HepG2 (cell line): ENCODE measurements around the gene ZBED1. TPM values are rescaled to one million over a fixed set of nuclear protein-coding genes. Genes with fewer than 3 reads are reported as not detected.
"Not testable (repeated sequence)": the region's sequence is repeated elsewhere in the genome, so short reads cannot be mapped to it uniquely, and the experiment has no call there.

ENCODE experiments used
- ATAC-seq: fragments of 200-7000 bp; cut with Tn5 transposase; 3 replicates; pipeline ENCODE4 v1.9.1; 2020; ENCODE audit warnings: mild to moderate bottlenecking, moderate library complexity
- BruUV-seq: library from RNA; stranded (reverse); fragments of 400-500 nt; replicated peaks from 2 replicates; lab custom pipeline; 2021; lab: Mats Ljungman, UMichigan
- CTCF ChIA-PET: fragments of 300-600 bp; formaldehyde crosslinking; extraction: SDS; loops from one replicate; lab custom pipeline; 2021; ENCODE audit warnings: low total read pairs, inconsistent platforms, low intra/inter-chr PET ratio; lab: Yijun Ruan, JAX
- POLR2A ChIA-PET: fragments of 350-600 bp; sonication (Branson Sonifier 250); formaldehyde crosslinking; loops from one replicate; lab custom pipeline; 2020; ENCODE audit warnings: antibody characterized with exemption, inconsistent platforms; lab: Yijun Ruan, JAX
- DNase-seq: peaks from one replicate; pipeline ENCODE4 v3.0.0-alpha.2; 2015; ENCODE audit warnings: low spot score
- FAIRE-seq: peaks from 3 replicates; lab custom pipeline; 2011; peaks lifted over from hg19 to GRCh38; lab: Jason Lieb, UNC
- H2AFZ ChIP-seq: one replicate; pipeline ENCODE4 v1.6.1; 2011; ENCODE audit warnings: low read length, inconsistent platforms
- H3K27ac ChIP-seq: fragments of 300-600 bp; 3 replicates; pipeline ENCODE4 v1.8.0; 2011; ENCODE audit warnings: mixed run types, mild to moderate bottlenecking, mixed read lengths, low read length, inconsistent platforms; ENCODE audit not compliant: insufficient read depth; ENCODE audit errors: extremely low read length
- H3K27me3 ChIP-seq, 2 experiments: fragments of 200-600 bp in 1 of 2; 2 replicates in 1 of 2; 3 replicates in 1 of 2; pipeline versions ENCODE4 v1.6.0 to v1.8.0; 2011; ENCODE audit warnings: low read length in 2 of 2, mild to moderate bottlenecking in 2 of 2, moderate library complexity in 2 of 2, inconsistent platforms in 1 of 2; ENCODE audit not compliant: insufficient read depth in 2 of 2, control insufficient read depth in 1 of 2
- H3K36me3 ChIP-seq, 2 experiments: fragments of 200-600 bp in 1 of 2; replicated peaks in 1 of 2; 2 replicates in 1 of 2; 3 replicates in 1 of 2; pipeline versions ENCODE4 v1.5.1 to v1.8.0; 2011; ENCODE audit warnings: low read length in 2 of 2, inconsistent platforms in 1 of 2; ENCODE audit not compliant: insufficient read depth in 2 of 2, control insufficient read depth in 1 of 2
- H3K4me1 ChIP-seq: 2 replicates; pipeline ENCODE4 v1.5.1; 2012; ENCODE audit warnings: low read length, inconsistent platforms; ENCODE audit not compliant: insufficient read depth
- H3K4me2 ChIP-seq: 2 replicates; pipeline ENCODE4 v1.6.0; 2011; ENCODE audit warnings: low read depth, low read length, inconsistent platforms
- H3K4me3 ChIP-seq, 3 experiments: fragments of 200-600 bp in 1 of 3; sonication (generic), shearing (Covaris generic) in 1 of 3; replicated peaks in 1 of 3; 2 replicates each; pipeline ENCODE4 v1.5.1; 2011 to 2016; ENCODE audit warnings: low read length in 3 of 3, inconsistent platforms in 2 of 3, low read depth in 2 of 3, mild to moderate bottlenecking in 2 of 3, control low read depth in 1 of 3, mixed read lengths in 1 of 3; ENCODE audit not compliant: insufficient read depth in 1 of 3
- H3K79me2 ChIP-seq: one replicate; pipeline ENCODE4 v1.6.1; 2011; ENCODE audit warnings: low read length, inconsistent platforms; ENCODE audit not compliant: insufficient read depth
- H3K9ac ChIP-seq: 2 replicates; pipeline ENCODE4 v1.6.0; 2011; ENCODE audit warnings: mild to moderate bottlenecking, low read depth, low read length, inconsistent platforms; ENCODE audit not compliant: insufficient read depth
- H3K9me3 ChIP-seq: 2 replicates; pipeline ENCODE4 v1.5.1; 2012; ENCODE audit warnings: mild to moderate bottlenecking, low read length
- H4K20me1 ChIP-seq: 2 replicates; pipeline ENCODE4 v1.6.0; 2011; ENCODE audit warnings: inconsistent platforms, mild to moderate bottlenecking, low read length, moderate library complexity; ENCODE audit not compliant: insufficient read depth
- ARNT2 ChIP-seq: sonication (generic); formaldehyde crosslinking; IDR thresholded peaks from 2 replicates; pipeline ENCODE4 v1.8.0; 2022; ENCODE audit warnings: mild to moderate bottlenecking, low read depth, missing genetic modification reagents, moderate library complexity
- MATR3 ChIP-seq: sonication (generic); formaldehyde crosslinking; IDR thresholded peaks from 2 replicates; pipeline ENCODE4 v1.4.0; 2020; ENCODE audit warnings: missing genetic modification reagents
- PCBP2 ChIP-seq: fragments of 200-400 bp; formaldehyde crosslinking; optimal IDR thresholded peaks from 2 replicates; pipeline ENCODE3; 2018; ENCODE audit warnings: low read length, low read depth; ENCODE audit not compliant: poor library complexity, severe bottlenecking
- POLR2AphosphoS2 ChIP-seq: IDR thresholded peaks from 2 replicates; pipeline ENCODE4 v1.6.1; 2011; ENCODE audit warnings: low read depth, low read length, improper control_type of control experiment
- RCOR2 ChIP-seq: IDR thresholded peaks from 2 replicates; pipeline ENCODE4 v1.6.1; 2016; ENCODE audit warnings: missing biosample characterization, missing genetic modification reagents
- ZNF121 ChIP-seq: sonication (generic); formaldehyde crosslinking; IDR thresholded peaks from 2 replicates; pipeline ENCODE4 v1.5.0; 2020; ENCODE audit warnings: mild to moderate bottlenecking, missing genetic modification reagents
- ZNF672 ChIP-seq: sonication (generic); formaldehyde crosslinking; IDR thresholded peaks from 2 replicates; pipeline ENCODE4 v1.8.1; 2022; ENCODE audit warnings: missing genetic modification reagents
- WGBS: methylation state at CpG from one replicate; pipeline ENCODE4 v1.1.6; 2017; ENCODE audit warnings: low lambda C conversion rate; 5-methylcytosine and 5-hydroxymethylcytosine counted together
- in situ Hi-C: cut with HindIII; loops from 2 replicates; pipeline ENCODE4 v1.10.0; 2017; ENCODE audit warnings: low pct_unique_long_range_greater_than_20kb; ENCODE audit not compliant: extremely low pct_ligation_motif_present
- intact Hi-C: fragments of 100-400 bp; cut with micrococcal nuclease; formaldehyde crosslinking; loops from one replicate; pipeline ENCODE4 v1.10.0; 2022; ENCODE audit not compliant: unreplicated experiment
- polyA plus RNA-seq, 8 experiments: library from polyadenylated mRNA; depleted of rRNA in 3 of 8; stranded (reverse) in 7 of 8; unstranded in 1 of 8; fragments of >200 nt; fragmentation: Illumina TruSeq in 4 of 8; extraction: Trizol in 4 of 8; gene quantifications; 2 replicates each; pipeline versions ENCODE4 v1.2.1 to v1.2.3, GENCODE V29; 2011 to 2016; ENCODE audit warnings: low read depth in 4 of 8, missing spikeins in 1 of 8, mixed read lengths in 1 of 8; ENCODE audit not compliant: insufficient read depth in 1 of 8
- total RNA-seq, 5 experiments: library from RNA; depleted of rRNA; stranded (reverse); fragments of >200 nt; fragmentation: Illumina TruSeq; extraction: Trizol; gene quantifications; 2 replicates each; pipeline ENCODE4 v1.2.3, GENCODE V29; 2016; ENCODE audit warnings: low read depth in 1 of 5
- TF ChIP-seq, protein P1 (sequence below): sonication (generic); formaldehyde crosslinking; IDR thresholded peaks from 2 replicates; pipeline ENCODE4 v1.9.0; 2022; ENCODE audit warnings: low read depth, missing genetic modification reagents
- TF ChIP-seq, protein P2 (sequence below): sonication (generic); formaldehyde crosslinking; IDR thresholded peaks from 2 replicates; pipeline ENCODE4 v1.4.0; 2020; ENCODE audit warnings: mild to moderate bottlenecking, missing genetic modification reagents

The ZBED1 gene
- total and polyA plus RNA-seq, 2 of the 13 experiments (the other 11 are each of a cell fraction or from before 2014, with no cell fraction given) = 20.0 to 29.8 TPM

DNA sequence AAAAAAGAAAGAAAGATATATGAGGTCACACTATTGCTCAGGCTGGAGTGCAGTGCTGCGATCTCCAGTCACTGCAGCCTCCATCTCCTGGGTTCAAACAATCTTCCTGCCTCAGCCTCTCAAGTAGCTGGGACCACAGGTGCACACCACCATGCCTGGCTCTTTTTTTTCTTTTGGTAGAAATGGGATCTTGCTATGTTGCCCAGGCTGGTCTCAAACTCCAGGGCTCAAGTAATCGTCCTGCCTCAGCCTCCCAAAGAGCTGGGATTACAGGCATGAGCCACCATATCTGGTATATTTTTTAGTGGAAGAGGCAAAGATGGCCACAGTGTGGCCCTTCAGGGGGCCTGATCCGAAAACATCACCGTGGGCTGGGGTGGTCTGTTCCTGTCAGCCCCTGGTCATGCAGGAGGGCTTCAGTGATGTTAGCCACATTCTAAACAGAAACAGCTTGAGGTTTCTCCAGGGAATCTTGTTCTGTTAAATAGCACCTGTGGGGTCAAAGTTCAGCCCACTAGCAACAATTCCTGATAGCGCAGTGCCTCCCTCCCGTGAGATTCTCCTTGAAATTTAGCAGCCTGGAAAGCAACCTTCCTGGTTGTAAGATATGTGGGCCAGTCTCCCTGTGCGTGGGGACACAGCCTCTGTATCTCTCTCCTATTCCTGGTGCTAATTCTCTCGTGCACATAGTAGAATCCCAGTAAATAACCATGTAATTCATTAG, 7.3 kb upstream of the ZBED1 start:
- peak; percentile 82 for TF ChIP-seq ZNF121 (CRISPR knock-in tag)
- TF ChIP-seq, protein P1, sequence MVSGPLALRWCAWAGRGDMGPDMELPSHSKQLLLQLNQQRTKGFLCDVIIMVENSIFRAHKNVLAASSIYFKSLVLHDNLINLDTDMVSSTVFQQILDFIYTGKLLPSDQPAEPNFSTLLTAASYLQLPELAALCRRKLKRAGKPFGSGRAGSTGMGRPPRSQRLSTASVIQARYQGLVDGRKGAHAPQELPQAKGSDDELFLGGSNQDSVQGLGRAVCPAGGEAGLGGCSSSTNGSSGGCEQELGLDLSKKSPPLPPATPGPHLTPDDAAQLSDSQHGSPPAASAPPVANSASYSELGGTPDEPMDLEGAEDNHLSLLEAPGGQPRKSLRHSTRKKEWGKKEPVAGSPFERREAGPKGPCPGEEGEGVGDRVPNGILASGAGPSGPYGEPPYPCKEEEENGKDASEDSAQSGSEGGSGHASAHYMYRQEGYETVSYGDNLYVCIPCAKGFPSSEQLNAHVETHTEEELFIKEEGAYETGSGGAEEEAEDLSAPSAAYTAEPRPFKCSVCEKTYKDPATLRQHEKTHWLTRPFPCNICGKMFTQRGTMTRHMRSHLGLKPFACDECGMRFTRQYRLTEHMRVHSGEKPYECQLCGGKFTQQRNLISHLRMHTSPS (CRISPR knock-in tag) = no peak
- TF ChIP-seq, all 625 proteins: peak for 1
- H3K4me1 ChIP-seq = no peaks in the 10 kb centered on the region
- H3K4me3 ChIP-seq = no peak overlapping the region
- H4K20me1 ChIP-seq = no peaks in the 10 kb centered on the region
- no peaks in the 10 kb centered on the region for H3K36me3 ChIP-seq
- in situ Hi-C loops = no loop called here
- H3K79me2 ChIP-seq = no peaks in the 10 kb centered on the region
- POLR2A ChIA-PET = no interaction called here
- no peak for ATAC-seq
- DNase-seq = no peak
- no TSS peak for BruUV-seq
- WGBS = 34% methylated on average over 7 of the region's 8 CpGs
- no peak overlapping the region for H3K4me2 ChIP-seq
- H2AFZ ChIP-seq = no peak overlapping the region
- intact Hi-C loops = no loop called here
- CTCF ChIA-PET = no interaction called here
- no peak overlapping the region for H3K9ac ChIP-seq
- no peak overlapping the region for H3K27ac ChIP-seq
- no peak for FAIRE-seq
- H3K9me3 ChIP-seq = no peaks in the 10 kb centered on the region
- no peaks in the 10 kb centered on the region for H3K27me3 ChIP-seq

DNA sequence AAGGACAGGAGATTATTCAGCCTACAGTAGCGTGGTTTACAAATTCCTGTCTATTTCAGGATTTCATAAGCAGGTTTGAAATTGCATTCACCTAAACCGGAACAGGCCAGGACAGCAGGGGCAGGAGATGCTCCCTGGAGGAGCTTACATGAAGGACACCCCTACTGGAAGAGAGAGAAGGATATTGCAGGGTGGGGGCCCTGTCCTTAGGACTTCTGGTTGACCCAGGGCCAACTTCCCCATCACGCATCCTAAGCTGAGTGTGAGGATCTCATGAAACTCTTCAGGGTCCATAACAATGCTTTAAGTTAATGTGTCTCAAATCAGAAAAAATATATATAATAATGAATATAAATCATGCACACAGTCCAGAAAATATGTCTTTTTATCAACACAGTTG, 6.4 kb upstream of the ZBED1 start:
- peaks cover 6% of the 10 kb centered on the region for H3K4me1 ChIP-seq
- H3K9me3 ChIP-seq = no peaks in the 10 kb centered on the region
- H3K27ac ChIP-seq = no peak overlapping the region
- no TSS peak for BruUV-seq
- ChIA-PET CTCF (no interaction called here), POLR2A (no interaction called here)
- no peaks in the 10 kb centered on the region for H4K20me1 ChIP-seq
- H2AFZ ChIP-seq = no peak overlapping the region
- FAIRE-seq = no peak
- in situ Hi-C loops = no loop called here
- ATAC-seq = no peak
- H3K27me3 ChIP-seq = no peaks in the 10 kb centered on the region
- no peaks in the 10 kb centered on the region for H3K36me3 ChIP-seq
- no peak overlapping the region for H3K9ac ChIP-seq
- H3K4me3 ChIP-seq = no peak overlapping the region
- DNase-seq = no peak
- WGBS = 46% methylated on average over 3 of the region's 3 CpGs
- no peak overlapping the region for H3K4me2 ChIP-seq
- H3K79me2 ChIP-seq = no peaks in the 10 kb centered on the region
- TF ChIP-seq RCOR2 (CRISPR knock-in tag) (no peak), POLR2AphosphoS2 (no peak), ARNT2 (CRISPR knock-in tag) (no peak), ZNF672 (no peak), MATR3 (CRISPR knock-in tag) (no peak), PCBP2 (no peak)
- TF ChIP-seq, protein P2, sequence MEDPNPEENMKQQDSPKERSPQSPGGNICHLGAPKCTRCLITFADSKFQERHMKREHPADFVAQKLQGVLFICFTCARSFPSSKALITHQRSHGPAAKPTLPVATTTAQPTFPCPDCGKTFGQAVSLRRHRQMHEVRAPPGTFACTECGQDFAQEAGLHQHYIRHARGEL (CRISPR knock-in tag) = no peak
- TF ChIP-seq, all 625 proteins: peak for 0
- intact Hi-C loops = no loop called here

DNA sequence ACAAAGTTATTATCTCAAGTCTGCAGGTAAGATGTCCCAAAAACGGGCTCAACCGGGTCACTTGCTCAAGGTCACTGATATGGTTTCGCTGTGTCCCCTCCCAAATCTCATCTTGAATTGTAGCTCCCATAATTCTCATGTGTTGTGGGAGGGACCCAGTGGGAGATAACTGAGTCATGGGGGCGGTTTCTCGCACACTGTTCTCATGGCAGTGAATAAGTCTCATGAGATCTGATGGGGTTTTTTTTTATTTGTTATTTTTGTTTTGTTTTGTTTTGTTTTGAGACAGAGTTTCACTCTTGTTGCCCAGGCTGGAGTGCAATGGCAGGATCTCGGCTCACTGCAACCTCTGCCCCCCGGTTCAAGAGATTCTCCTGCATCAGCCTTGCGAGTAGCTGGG, 4.6 kb upstream of the ZBED1 start:
- intact Hi-C loops, BruUV-seq: not testable (repeated sequence)

More for the DNA sequence above, 4.6 kb upstream of the ZBED1 start:
- CTCF ChIA-PET, H3K4me2 ChIP-seq, FAIRE-seq, DNase-seq, H3K9me3 ChIP-seq, in situ Hi-C loops, H2AFZ ChIP-seq, H3K9ac ChIP-seq, H3K27ac ChIP-seq, ATAC-seq, H3K79me2 ChIP-seq, H3K27me3 ChIP-seq, H4K20me1 ChIP-seq, H3K4me3 ChIP-seq, POLR2A ChIA-PET, H3K36me3 ChIP-seq: not testable (repeated sequence)
- peaks cover 17% of the 10 kb centered on the region for H3K4me1 ChIP-seq
- WGBS = 69% methylated on average over 8 of the region's 8 CpGs
